ENCODE results near the gene KLK8. TPM values are rescaled to one million over a fixed set of nuclear protein-coding genes. Genes with fewer than 3 reads are reported as not detected.

The KLK8 gene
- total and polyA plus RNA-seq, 2 experiments from 2014 or later = 4.9 to 14.6 TPM

GRCh38 chr19:50983625-50984292 is 17.6 kb downstream of the KLK8 start, which contains the start of gene KLK7 (continued):
- TF ChIP-seq ZNF462 (CRISPR knock-in tag; IDR thresholded peaks at IDR 0.05) = no peak
- no peak for TF ChIP-seq REST (IDR thresholded peaks at IDR 0.05; ENCODE audit: unreplicated experiment)
- no peak for TF ChIP-seq POLR2AphosphoS5 (IDR thresholded peaks at IDR 0.05; ENCODE audit: low read depth)
- no peak for TF ChIP-seq EZH2phosphoT487 (IDR thresholded peaks at IDR 0.05; ENCODE audit: unreplicated experiment)
- TF ChIP-seq CTCF (conservative IDR thresholded peaks at IDR 0.05; ENCODE audit: low read depth in 2 of 2) = no peak
- no peak for TF ChIP-seq ZNF331 (CRISPR knock-in tag; IDR thresholded peaks at IDR 0.05; ENCODE audit: low read depth)

Data from GM23338 (cell line).